Left colon (tissue), 2 donors: Measurements from ENCODE around the gene ASB5. TPM values are rescaled to one million over a fixed set of nuclear protein-coding genes. Genes with fewer than 3 reads are reported as not detected.
"Not testable (repeated sequence)": the region's sequence is repeated elsewhere in the genome, so short reads cannot be mapped to it uniquely, and the experiment has no call there.

Experiments used
- ATAC-seq: fragments of 200-7000 bp; cut with Tn5 transposase; one replicate; pipeline ENCODE4 v1.9.1; 2020; ENCODE audit warnings: mild to moderate bottlenecking, moderate library complexity
- DNase-seq, 2 donors: peaks; one replicate each; pipeline ENCODE4 v3.0.0-alpha.2; 2020
- intact Hi-C, 2 donors: fragments of 100-400 bp; cut with DNase I in 1 of 2; cut with micrococcal nuclease in 1 of 2; formaldehyde crosslinking; loops; one replicate each; pipeline versions ENCODE4 v1.11.2 to v1.14.0; 2022; cut with DNase I, micrococcal nuclease
- long read RNA-seq: library from polyadenylated mRNA; unstranded; transcript quantifications from one replicate; pipeline ENCODE4 v2.0.0, GENCODE V29; 2021
- total RNA-seq, 2 donors: library from RNA; stranded (reverse); fragmentation: NEBNext Ultra II Directional; extraction: Animal tissue kit (Norgen Biotek cat#: 25700); gene quantifications; one replicate each; pipeline ENCODE4 v1.2.1, GENCODE V29; 2021
- donor health status: DM: no; HTN: no; CAD: no.
- donor health status: DM: yes; HTN: yes; CAD: no.

Gene ASB5, protein sequence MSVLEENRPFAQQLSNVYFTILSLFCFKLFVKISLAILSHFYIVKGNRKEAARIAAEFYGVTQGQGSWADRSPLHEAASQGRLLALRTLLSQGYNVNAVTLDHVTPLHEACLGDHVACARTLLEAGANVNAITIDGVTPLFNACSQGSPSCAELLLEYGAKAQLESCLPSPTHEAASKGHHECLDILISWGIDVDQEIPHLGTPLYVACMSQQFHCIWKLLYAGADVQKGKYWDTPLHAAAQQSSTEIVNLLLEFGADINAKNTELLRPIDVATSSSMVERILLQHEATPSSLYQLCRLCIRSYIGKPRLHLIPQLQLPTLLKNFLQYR
- 1 to 10 TPM in 1 of 2 donors, not detected in 1; 2.1 TPM for total RNA-seq
- long read RNA-seq, result 0 reads

DNA sequence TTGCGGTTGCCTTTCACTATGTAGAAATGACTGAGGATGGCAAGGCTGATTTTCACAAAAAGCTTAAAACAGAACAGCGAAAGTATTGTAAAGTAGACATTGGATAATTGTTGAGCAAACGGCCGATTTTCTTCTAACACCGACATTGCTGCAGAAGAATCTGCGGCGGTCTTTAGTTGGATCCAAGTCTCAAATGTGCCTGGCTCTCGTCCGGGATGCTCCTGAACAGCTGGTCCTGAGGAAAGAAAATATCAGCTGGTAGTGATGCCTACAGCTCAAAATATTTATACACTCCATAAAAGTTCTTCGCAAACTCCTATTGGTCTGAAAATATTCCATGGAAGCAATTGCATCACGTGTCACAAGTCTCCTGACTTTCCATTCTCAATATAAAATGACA, at the start of gene ASB5:
ASB5 (minus strand) TSS at position 260 of the 400 bp plus-strand sequence; CDS start at position 146, 114 bp downstream.
- ATAC-seq, result no peak
- intact Hi-C loops, result no loop called here

DNA sequence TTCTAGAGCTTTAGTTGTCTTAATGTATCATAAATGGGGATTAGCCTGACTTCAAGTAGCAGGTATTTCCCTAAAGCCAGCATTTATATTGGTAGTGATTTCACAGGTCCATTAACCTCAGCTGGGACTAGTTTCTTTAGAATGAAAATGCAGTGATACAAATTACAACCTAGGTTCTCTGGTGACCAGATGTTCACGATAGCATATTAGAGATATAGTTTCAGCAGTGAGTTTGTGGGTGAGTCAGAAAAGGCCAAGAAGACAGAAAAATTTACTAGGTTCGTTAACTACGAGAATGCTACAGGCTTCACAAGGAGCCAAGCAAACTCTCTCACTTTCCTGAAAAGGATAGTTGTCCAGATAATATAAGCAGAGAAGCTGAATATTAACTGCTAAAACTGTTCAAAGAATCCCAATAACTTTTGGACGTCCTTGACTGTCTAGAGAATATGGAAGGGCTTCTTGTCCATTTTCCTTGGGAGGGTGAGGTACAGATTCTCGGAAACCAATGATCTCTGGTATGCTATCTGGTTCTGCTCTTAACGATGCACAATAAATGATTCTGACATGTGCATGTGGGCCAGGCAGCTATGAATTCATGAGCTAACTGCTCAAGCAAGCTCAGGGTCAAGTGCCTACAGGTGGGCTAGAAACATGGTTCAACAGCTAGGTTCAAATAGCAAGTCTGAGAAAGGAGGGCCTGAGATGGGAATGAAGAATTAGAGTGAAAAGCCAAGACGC, 44.7 kb upstream of the ASB5 start:
- DNase-seq (no peak), ATAC-seq (no peak)
- intact Hi-C loops, result no loop called here

More for the DNA sequence above, at the start of gene ASB5:
- no peak for DNase-seq

DNA sequence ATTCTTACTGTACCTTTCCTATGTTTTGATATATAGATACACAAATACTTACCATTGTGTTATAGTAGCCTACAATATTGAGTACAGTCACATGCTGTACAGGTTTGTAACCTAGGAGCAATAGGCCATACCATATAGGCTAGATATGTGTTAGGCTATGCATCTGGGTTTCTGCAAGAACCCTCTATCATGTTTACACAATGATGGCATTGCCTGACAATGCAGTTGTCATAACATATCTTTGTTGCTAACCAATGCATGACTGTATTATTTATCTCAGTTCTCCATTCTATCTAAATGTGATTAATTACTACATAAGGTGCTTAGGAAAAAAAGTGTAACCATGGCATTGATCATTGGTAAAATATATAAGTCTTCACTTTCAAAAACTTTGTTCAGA, 40.8 kb upstream of the ASB5 start:
- DNase-seq, result no peak
- ATAC-seq, result no peak
- intact Hi-C loops, result no loop called here

DNA sequence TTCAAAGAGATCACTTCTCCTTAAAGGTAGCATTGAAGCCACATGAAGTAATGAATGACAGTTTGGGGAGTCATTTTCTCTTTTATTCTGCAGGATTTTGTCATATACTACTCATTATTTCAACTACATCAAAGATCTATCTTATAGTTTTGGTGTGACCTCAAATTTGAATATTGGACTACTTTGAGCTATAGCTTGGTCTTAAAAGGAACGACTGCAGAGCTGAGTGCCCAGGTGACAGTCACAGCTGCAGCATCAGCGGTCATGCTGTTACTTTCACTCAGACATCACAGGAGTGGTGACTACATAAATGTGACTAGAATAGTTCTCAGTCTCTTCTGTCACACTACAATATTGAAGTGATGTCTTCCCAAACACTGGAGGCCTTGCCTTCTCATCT, 40.0 kb upstream of the ASB5 start:
- peak in 1 of 2 donors; percentile 28 for DNase-seq
- intact Hi-C loops, result no loop called here
- ATAC-seq, result no peak

DNA sequence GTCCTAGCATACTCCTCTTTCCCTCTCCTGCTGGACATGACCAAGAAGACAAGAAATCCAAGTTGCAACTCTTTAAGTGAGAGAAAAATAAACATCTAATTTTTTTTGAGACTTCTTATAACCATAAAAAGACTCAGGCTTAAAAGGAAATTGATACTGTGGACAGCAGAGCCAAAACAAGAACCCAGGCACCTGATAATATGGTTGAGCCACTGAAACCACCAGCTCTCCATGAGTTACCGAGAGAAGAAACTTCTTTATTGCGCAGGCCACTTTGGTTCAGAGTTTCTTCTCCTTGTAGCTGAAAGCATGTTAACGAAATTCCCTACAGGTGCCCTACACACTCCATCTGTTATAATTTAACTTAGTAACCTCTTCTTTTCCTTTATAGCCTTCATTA, 39.4 kb upstream of the ASB5 start:
- intact Hi-C loops, result no loop called here
- no peak for DNase-seq
- no peak for ATAC-seq

DNA sequence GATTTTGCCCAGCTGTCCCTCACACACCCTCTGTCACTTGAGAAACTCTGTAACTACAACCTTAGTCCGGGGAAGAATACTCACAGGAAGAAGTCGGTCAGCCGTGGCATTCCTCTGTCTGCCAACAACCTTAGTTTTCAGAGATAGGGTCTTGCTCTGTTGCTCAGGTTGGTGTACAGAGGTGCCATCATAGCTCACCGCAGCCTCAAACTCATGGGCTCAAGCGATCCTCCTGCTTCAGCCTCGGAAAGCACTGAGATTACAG, 38.6 kb upstream of the ASB5 start:
- DNase-seq, result no peak

DNA sequence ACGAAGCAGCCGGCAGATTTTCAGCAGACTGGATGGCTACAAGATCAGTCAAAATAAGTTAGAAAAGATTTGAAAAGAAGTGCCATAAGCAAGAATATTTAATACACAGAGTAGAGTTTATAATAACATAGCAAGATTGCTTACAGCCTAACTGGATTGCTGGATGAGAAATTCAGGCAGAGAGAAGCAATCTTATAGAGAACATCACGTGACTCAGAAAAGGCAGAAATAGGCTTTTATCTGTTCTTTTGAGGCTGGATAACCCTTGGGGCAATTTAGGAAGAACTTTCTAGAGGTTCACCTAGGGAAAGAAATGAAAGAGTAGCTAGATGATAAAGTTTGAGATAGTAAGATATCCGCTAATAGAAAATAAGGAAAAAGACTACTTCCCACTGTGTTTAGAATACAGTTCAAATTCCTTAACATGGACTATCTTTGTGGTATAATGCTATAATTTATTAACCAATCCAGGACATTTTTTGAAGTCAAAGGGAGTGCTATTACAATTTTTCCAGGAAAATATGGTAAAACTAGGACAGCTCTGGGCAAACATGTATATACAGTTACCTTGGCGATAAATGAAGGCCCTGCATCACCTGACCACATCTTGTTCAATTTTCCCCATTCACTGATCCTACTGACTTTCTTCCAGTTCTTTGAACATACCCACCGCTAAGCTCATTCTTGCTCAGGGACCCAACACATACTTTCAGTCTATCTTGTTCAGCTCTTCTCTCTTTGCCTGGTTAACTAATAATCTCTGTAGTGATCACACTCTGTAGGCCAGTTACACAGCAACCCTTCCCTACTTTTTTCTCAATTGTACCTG, 38.0 kb upstream of the ASB5 start:
- intact Hi-C loops, result no loop called here
- DNase-seq (no peak), ATAC-seq (no peak)

More for the DNA sequence above, 38.6 kb upstream of the ASB5 start:
- intact Hi-C loops, result no loop called here
- ATAC-seq, result no peak

DNA sequence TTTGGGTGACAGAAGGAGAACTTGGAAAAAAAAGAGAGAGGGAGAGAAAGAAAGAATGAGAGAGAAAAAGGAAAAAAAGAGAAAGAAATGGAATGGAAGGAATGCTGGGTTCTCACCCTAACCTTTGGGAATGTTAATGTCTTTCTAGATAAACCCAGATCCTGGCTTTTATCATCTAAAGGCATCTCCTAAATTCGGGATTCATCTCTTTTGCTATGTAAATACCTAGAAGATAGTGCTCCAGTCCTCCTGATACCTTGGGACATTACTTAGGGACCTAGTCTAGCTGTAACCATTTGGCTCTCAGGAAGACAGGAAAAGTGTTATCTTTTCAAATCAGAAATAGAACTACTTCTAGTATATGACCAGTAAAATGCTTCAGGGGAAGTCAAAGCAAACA, 34.9 kb upstream of the ASB5 start:
- DNase-seq (no peak), ATAC-seq (no peak)
- intact Hi-C loops, result no loop called here

DNA sequence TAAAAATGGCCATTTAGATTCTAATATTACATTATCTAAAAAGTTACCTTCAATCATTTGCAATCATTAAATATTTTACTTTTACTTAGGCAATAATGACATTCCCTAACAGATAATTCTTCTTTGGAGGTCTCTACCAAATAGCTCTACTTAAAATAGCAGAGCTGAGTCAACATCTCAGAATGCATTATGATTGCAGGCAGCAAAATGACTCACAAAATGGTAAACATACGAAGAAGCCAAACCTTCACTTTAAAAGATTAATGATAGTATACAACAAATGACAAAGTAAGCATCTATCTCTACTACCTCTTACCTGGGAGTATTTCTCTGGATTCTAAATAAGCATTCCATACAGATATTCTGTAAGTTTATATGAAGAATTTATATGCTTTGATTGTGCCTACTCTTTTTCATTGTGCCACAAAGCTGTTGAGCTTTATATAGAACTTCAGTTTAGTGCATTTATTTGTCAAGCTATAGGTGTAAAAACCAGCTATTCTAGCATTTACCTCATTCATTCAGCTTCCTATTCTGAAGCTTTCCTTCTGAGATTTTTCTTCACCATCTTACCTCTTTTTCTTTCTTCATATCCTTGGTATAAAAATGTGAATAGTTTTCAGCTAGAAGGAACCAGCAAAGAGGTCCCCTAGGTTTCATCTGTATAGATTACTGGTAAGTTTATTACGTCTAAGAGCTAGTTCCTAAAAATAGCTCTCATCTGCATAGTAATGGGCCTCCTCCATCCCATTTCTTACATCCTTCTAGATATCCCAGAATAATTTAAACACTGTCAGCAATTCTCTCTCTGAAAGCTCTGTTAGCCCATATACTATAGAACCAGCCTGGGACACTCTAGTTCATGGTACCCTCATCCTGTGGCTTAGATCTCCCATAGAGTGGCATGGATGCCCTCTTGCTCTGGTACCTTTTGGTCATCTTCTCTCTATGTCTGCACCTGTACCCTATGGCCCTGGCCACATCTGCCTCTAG, 33.6 kb upstream of the ASB5 start:
- intact Hi-C loops, result no loop called here
- DNase-seq (no peak), ATAC-seq (no peak)

DNA sequence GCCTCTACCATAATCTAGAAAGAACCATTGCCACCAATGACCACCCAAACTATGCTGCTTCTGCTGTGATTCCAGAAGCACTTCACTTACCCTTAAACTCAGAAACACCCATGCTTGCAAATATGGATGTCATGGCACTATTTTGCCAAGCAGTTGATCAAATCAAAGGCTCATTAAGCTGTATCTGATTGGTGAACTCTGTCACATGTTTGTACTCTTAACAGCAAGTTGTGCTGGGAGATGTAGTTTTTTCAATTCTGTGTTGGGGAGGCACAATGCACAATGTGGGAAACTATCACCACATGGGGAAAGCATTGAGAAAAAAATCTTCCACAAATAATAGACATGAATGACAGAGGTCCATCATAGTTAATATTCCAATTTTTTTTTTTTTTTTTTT, 31.5 kb upstream of the ASB5 start:
- DNase-seq, result no peak
- ATAC-seq, result no peak
- intact Hi-C loops, result no loop called here

DNA sequence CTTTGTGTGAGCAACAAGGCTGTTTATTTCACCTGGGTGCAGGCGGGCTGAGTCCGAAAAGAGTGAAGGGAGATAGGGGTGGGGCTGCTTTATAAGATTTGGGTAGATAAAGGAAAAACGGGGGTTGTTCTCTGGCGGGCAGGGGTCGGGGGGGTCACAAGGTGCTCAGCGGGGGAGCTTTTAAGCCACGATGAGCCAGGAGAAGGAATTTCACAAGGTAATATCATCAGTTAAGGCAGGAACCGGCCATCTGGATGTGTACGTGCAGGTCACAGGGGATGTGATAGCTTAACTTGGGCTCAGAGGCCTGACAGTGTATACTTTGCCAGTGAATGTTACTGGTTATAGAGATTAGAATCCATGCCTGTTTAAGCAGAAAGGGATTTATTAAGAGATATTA, 31.0 kb upstream of the ASB5 start:
- ATAC-seq (no peak), DNase-seq (no peak)
- intact Hi-C loops, result no loop called here

DNA sequence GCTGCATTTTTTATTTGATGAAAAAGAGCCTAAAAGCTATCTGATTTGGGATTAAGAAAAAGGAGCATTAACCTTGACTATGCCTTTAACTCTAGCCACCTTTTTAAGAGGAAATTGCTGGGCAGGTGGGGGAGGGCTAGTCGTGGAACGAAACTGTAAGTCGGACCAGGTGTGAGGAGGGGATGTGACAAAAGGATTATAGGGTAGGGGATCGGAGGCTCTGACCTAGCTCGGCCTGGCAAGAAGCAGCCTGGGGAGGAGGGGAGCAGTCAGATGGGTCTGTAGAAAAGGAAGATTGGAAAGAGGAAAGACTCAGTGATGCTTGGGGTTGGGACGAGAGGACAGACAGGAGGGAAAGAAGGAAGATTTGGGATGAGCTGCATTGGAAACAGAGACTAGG, 29.6 kb upstream of the ASB5 start:
- intact Hi-C loops, result no loop called here
- ATAC-seq, result no peak
- no peak for DNase-seq

DNA sequence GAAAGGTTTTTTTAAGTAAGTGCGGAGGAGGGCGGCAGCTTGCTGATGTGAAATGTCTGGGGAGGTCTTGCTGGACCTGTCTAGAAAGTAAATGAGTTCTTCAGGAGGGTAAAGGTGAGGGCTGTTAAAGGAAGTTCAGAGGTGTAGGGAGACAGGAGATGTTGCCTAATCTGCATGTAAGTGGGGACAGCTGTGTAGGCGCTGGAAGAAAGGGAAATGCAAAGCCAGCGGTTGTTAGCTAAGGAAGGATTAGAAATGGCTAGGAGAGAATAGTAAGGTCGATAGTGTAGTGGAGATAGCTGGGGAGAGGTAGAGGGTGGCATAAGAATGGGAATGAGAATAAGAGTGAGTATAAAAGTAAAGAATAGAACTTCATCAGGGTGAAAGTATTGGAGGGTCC, 26.9 kb upstream of the ASB5 start:
- intact Hi-C loops, ATAC-seq, DNase-seq: not testable (repeated sequence)

DNA sequence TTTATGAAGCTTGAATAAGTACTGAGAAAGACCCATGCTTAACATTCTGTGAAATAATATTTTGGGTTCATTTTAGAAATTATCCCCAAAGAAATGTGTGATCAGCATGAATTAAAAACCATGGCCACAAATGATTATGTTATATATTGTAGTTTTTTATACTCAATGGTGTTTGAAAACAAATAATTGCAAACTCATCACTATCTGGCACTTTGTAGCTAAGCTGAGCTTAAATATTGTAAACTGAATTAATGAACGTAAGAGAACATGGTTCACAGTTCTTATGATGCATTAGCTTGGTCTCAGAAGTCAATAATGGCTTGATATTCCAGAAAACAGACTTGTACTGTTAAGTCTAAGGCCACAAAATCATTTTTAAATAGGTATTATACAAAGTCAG, 24.6 kb upstream of the ASB5 start:
- intact Hi-C loops, result no loop called here
- ATAC-seq (no peak), DNase-seq (no peak)

DNA sequence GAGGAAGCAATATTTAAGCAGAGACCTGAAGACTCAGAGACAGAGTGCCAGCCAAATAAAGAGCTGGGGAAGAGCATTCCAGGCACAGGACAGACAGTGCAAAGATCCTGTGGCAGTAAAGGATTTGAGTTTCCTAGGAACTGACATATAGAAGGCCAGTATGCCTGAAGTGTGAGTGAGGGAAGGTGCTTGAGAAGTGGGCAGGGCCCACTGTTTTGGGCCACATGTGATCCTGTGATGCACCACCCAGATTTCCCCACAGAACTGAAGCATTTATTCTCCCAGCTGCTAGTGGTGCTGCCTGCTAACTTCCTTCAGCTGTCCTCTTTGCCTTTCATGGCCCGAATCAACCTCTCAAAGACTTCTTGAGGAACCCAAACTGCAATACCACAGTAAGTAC, 23.9 kb upstream of the ASB5 start:
- ATAC-seq (no peak), DNase-seq (no peak)
- intact Hi-C loops, result no loop called here

DNA sequence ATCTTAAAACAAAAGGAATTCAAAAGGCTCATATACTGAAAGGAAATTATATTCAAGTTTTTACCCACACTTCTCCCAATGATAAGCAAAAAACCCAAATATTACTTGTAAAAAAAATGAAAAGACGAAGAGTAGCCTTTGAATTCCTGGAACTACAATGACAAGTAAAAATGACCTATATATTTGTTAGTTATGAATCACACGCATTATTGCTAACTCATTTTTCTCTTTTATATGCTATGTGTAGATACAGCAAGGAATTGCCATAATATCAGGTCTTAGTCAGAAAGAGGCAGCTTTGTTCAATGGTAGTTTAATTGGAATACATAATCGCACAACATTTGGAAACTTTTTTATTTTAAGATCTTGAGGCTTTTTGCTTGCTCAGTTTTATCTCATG, 22.7 kb upstream of the ASB5 start:
- DNase-seq (no peak), ATAC-seq (no peak)
- intact Hi-C loops, result no loop called here

DNA sequence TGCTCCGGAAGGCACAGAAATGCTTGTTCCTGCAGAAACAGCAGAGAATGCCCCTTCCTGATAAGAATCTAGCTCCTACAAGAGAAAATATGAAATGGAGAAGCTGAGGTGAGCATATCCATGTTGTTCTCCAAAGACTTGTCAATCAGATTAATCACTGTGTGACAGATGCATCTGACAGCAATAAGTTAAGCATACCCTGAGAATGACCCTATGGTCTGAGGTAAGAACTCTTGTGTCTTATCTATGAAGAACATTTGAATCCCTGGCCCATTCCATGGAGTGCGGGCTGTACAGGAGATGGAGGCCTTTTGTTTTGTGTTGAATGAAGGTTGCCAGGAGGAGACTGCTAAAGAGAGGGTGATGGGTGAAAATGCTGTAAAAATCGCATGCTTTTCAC, 21.5 kb upstream of the ASB5 start:
- DNase-seq (no peak), ATAC-seq (no peak)
- intact Hi-C loops, result no loop called here

DNA sequence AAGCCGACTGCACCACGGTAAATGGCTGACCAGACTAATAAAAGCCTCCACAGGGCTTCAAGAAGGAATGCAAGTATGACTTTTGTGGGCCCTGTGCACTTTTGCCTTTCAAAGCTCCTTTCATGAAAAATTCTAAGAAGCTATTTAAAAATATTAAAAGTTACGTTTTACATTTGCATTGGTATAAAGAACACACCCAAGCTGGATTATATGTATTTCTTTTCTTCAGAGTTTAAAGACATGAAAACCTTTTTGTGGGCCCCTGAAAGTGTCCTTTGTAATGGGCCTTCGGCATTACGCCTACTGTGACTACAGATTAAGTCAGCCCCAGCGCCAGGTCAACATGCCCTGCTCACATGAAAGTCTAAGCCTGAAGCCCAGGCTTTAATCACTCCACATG, 20.5 kb upstream of the ASB5 start:
- DNase-seq (no peak), ATAC-seq (no peak)
- intact Hi-C loops, result no loop called here

DNA sequence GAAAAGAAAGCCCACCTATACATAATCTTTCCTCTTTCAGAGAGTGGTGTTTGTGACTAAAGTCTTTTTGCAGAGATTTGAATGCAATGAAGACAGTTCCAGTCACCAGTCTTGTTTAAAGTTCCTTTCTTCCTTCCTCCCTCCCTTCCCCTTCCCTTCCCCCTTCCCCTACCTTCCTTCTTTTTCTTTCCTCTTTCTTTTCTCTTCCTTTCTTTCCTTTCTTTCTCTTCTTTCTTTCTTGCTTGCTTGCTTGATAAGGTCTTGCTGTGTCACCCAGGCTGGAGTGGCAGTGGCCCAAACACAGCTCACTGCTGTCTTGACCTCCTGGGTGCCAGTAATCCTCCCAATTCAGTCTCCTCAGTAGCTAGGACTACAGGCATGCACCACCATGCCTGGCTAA, 19.0 kb upstream of the ASB5 start:
- DNase-seq (no peak), ATAC-seq (no peak)
- intact Hi-C loops, result no loop called here
